ENCODE data around the gene SAMD3. TPM values are rescaled to one million over a fixed set of nuclear protein-coding genes. Genes with fewer than 3 reads are reported as not detected.

The SAMD3 gene
- total RNA-seq, 1 experiment from 2014 or later, result 1.5 TPM

DNA sequence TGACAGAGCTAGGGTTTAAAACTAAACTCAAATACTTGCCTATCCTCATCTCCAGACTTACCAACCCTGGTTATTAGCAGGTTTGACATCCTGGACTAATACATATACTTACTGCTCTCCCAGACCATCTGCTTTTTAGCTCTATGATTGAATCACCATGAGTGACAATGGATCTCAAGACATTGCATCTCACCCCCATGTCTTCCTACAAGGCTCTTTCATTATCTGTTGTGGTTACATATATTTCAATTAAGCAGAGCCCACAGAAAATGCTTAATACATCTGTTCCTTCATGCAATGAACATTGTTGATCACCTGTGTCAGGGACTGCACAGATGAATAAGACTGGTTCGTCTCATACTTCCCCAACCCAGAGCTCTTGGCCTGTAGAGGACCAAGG, 19.4 kb downstream of the SAMD3 start:
- no peak overlapping the region for H3K27ac Mint-ChIP-seq (ENCODE audit: unreplicated experiment)
- Histone ChIP-seq H3K27me3 (replicated peaks; ENCODE audit: control insufficient read depth, insufficient read depth, low read length) (no peaks in the 10 kb centered on the region), H3K36me3 (ENCODE audit: control insufficient read depth, insufficient read depth, low read length) (no peaks in the 10 kb centered on the region), H3K9me3 (no peaks in the 10 kb centered on the region), H3K4me3 (ENCODE audit: low read depth, low read length) (no peak overlapping the region), H3K4me1 (no peaks in the 10 kb centered on the region)
- H3K27me3 Mint-ChIP-seq (ENCODE audit: insufficient read depth, unreplicated experiment), result no peaks in the 10 kb centered on the region
- no peak overlapping the region for H3K4me3 Mint-ChIP-seq (ENCODE audit: unreplicated experiment)
- H3K4me1 Mint-ChIP-seq (ENCODE audit: low read depth, unreplicated experiment), result peaks cover 6% of the 10 kb centered on the region
- DNase-seq, result no peak
- H3K36me3 Mint-ChIP-seq (ENCODE audit: insufficient read depth, unreplicated experiment), result no peaks in the 10 kb centered on the region
- H3K9me3 Mint-ChIP-seq (ENCODE audit: unreplicated experiment), result no peaks in the 10 kb centered on the region
- CTCF ChIA-PET, result no interaction called here
- TF ChIP-seq, protein P1, sequence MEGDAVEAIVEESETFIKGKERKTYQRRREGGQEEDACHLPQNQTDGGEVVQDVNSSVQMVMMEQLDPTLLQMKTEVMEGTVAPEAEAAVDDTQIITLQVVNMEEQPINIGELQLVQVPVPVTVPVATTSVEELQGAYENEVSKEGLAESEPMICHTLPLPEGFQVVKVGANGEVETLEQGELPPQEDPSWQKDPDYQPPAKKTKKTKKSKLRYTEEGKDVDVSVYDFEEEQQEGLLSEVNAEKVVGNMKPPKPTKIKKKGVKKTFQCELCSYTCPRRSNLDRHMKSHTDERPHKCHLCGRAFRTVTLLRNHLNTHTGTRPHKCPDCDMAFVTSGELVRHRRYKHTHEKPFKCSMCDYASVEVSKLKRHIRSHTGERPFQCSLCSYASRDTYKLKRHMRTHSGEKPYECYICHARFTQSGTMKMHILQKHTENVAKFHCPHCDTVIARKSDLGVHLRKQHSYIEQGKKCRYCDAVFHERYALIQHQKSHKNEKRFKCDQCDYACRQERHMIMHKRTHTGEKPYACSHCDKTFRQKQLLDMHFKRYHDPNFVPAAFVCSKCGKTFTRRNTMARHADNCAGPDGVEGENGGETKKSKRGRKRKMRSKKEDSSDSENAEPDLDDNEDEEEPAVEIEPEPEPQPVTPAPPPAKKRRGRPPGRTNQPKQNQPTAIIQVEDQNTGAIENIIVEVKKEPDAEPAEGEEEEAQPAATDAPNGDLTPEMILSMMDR (IDR thresholded peaks at IDR 0.05; ENCODE audit: insufficient read depth in 1 of 2, low read depth in 1 of 2, low read length in 1 of 2, severe bottlenecking in 1 of 2, unreplicated experiment in 1 of 2), result no peak
- intact Hi-C loops (cut with micrococcal nuclease; ENCODE audit: unreplicated experiment), result no loop called here
- POLR2A ChIA-PET, result no interaction called here
- BruUV-seq (replicated peaks), result no TSS peak

DNA sequence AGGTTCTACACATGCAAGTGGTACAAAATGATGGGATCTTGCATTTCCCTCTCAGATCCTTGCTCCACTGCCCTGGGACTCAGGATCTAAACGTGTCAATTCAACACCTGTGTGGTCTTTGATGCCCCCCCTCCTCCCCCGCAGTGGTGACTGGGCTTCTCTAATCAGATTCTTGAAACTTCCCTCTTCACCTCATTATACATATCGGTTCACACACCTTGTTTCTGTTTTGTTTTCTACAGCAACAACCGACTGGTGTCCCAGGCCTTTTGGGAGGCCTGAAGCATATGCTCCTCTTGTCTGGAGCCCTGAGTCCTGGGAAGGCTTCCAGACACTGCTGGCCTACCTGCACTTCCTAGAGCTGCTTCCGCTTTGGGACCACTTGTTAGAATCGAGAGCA, 20.0 kb downstream of the SAMD3 start:
- no peak overlapping the region for H3K4me3 Mint-ChIP-seq (ENCODE audit: unreplicated experiment)
- POLR2A ChIA-PET, result no interaction called here
- H3K36me3 Mint-ChIP-seq (ENCODE audit: insufficient read depth, unreplicated experiment), result no peaks in the 10 kb centered on the region

DNA sequence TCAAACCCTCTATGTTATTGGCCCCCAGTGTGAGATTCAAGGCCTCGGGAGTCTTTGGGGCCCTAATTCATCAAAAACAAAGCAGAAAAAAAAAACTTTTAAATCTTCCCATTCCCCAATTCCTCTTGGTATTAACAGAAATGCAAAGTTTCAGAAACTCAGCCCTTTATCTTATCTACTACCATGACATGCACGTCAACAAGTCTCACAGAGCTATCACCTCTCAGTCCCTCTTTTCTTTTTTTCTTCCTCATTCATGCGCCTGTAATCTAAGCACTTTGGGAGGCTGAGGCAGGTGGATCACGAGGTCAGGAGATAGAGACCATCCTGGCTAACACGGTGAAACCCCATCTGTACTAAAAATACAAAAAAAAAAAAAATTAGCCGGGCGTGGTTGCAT, 22.7 kb downstream of the SAMD3 start:
- Histone ChIP-seq H3K4me3 (ENCODE audit: low read depth, low read length) (no peak overlapping the region), H3K36me3 (ENCODE audit: control insufficient read depth, insufficient read depth, low read length) (no peaks in the 10 kb centered on the region), H3K4me1 (no peaks in the 10 kb centered on the region), H3K27me3 (replicated peaks; ENCODE audit: control insufficient read depth, insufficient read depth, low read length) (no peaks in the 10 kb centered on the region), H3K9me3 (no peaks in the 10 kb centered on the region)
- Mint-ChIP-seq H3K36me3 (ENCODE audit: insufficient read depth, unreplicated experiment) (no peaks in the 10 kb centered on the region), H3K9me3 (ENCODE audit: unreplicated experiment) (no peaks in the 10 kb centered on the region), H3K4me3 (ENCODE audit: unreplicated experiment) (no peak overlapping the region), H3K27me3 (ENCODE audit: insufficient read depth, unreplicated experiment) (no peaks in the 10 kb centered on the region), H3K4me1 (ENCODE audit: low read depth, unreplicated experiment) (no peaks in the 10 kb centered on the region), H3K27ac (ENCODE audit: unreplicated experiment) (no peak overlapping the region)
- intact Hi-C loops (cut with micrococcal nuclease; ENCODE audit: unreplicated experiment), result no loop called here
- no peak for DNase-seq
- no TSS peak for BruUV-seq (replicated peaks)
- TF ChIP-seq, protein P1 (IDR thresholded peaks at IDR 0.05; ENCODE audit: insufficient read depth in 1 of 2, low read depth in 1 of 2, low read length in 1 of 2, severe bottlenecking in 1 of 2, unreplicated experiment in 1 of 2), result no peak
- CTCF ChIA-PET, result no interaction called here
- POLR2A ChIA-PET, result no interaction called here

More for the DNA sequence above, 20.0 kb downstream of the SAMD3 start:
- Mint-ChIP-seq H3K27me3 (ENCODE audit: insufficient read depth, unreplicated experiment) (no peaks in the 10 kb centered on the region), H3K4me1 (ENCODE audit: low read depth, unreplicated experiment) (peaks cover 6% of the 10 kb centered on the region), H3K9me3 (ENCODE audit: unreplicated experiment) (no peaks in the 10 kb centered on the region), H3K27ac (ENCODE audit: unreplicated experiment) (no peak overlapping the region)
- no peaks in the 10 kb centered on the region for H3K4me1 ChIP-seq
- no peaks in the 10 kb centered on the region for H3K27me3 ChIP-seq (replicated peaks; ENCODE audit: control insufficient read depth, insufficient read depth, low read length)
- intact Hi-C loops (cut with micrococcal nuclease; ENCODE audit: unreplicated experiment), result no loop called here
- no peaks in the 10 kb centered on the region for H3K9me3 ChIP-seq
- CTCF ChIA-PET, result no interaction called here
- H3K36me3 ChIP-seq (ENCODE audit: control insufficient read depth, insufficient read depth, low read length), result no peaks in the 10 kb centered on the region
- BruUV-seq (replicated peaks), result no TSS peak
- TF ChIP-seq, protein P1 (IDR thresholded peaks at IDR 0.05; ENCODE audit: insufficient read depth in 1 of 2, low read depth in 1 of 2, low read length in 1 of 2, severe bottlenecking in 1 of 2, unreplicated experiment in 1 of 2), result no peak
- DNase-seq, result no peak
- H3K4me3 ChIP-seq (ENCODE audit: low read depth, low read length), result no peak overlapping the region
